ENCODE data around the gene SLC16A5.

DNA sequence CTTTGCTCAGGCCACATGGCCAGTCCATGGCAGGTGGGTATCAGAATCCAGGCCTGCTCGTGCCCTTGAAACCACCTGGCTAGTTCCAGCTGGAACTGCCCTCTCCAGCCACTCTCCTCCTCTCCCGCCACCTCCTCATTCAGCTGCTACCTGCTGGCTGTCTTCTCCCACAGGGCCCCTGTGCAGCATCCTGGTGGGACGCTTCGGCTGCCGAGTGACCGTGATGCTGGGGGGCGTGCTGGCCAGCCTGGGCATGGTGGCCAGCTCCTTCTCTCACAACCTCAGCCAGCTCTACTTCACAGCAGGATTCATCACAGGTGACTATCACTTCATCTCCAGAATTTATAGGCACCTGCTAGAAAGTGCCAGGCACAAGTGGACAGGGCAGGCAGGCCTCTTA is 10.1 kb downstream of the SLC16A5 start:
- TF ChIP-seq, protein P1, sequence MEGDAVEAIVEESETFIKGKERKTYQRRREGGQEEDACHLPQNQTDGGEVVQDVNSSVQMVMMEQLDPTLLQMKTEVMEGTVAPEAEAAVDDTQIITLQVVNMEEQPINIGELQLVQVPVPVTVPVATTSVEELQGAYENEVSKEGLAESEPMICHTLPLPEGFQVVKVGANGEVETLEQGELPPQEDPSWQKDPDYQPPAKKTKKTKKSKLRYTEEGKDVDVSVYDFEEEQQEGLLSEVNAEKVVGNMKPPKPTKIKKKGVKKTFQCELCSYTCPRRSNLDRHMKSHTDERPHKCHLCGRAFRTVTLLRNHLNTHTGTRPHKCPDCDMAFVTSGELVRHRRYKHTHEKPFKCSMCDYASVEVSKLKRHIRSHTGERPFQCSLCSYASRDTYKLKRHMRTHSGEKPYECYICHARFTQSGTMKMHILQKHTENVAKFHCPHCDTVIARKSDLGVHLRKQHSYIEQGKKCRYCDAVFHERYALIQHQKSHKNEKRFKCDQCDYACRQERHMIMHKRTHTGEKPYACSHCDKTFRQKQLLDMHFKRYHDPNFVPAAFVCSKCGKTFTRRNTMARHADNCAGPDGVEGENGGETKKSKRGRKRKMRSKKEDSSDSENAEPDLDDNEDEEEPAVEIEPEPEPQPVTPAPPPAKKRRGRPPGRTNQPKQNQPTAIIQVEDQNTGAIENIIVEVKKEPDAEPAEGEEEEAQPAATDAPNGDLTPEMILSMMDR (optimal IDR thresholded peaks at IDR 0.05 in 1 of 3, IDR thresholded peaks at IDR 0.05 in 1 of 3, conservative IDR thresholded peaks at IDR 0.05 in 1 of 3; ENCODE audit: extremely low read depth in 1 of 3, insufficient read depth in 2 of 3, low read length in 3 of 3): no peak
- TF ChIP-seq EZH2 (IDR thresholded peaks at IDR 0.05; ENCODE audit: low read length): no peak
